ENCODE data around the gene RGMB. TPM values are rescaled to one million over a fixed set of nuclear protein-coding genes. Genes with fewer than 3 reads are reported as not detected.
A peak's percentile ranks its signal among the peaks of the same experiment; 100 is the strongest.
"Not testable (repeated sequence)": the region's sequence is repeated elsewhere in the genome, so short reads cannot be mapped to it uniquely, and the experiment has no call there.

The RGMB gene, protein sequence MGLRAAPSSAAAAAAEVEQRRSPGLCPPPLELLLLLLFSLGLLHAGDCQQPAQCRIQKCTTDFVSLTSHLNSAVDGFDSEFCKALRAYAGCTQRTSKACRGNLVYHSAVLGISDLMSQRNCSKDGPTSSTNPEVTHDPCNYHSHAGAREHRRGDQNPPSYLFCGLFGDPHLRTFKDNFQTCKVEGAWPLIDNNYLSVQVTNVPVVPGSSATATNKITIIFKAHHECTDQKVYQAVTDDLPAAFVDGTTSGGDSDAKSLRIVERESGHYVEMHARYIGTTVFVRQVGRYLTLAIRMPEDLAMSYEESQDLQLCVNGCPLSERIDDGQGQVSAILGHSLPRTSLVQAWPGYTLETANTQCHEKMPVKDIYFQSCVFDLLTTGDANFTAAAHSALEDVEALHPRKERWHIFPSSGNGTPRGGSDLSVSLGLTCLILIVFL
- polyA plus RNA-seq (2013, experiment 1 of 4): 65.2 TPM
- polyA plus RNA-seq (2013, experiment 2 of 4): 64.0 TPM
- 61.3 TPM for polyA plus RNA-seq (2013, experiment 3 of 4)
- polyA plus RNA-seq (2013, experiment 4 of 4): 67.4 TPM

GRCh38 chr5:98773464-98774191 is at the start of gene RGMB:
Gene RGMB, plus strand, starts transcription at chr5:98773663. Its CDS starts 408 bp downstream, at chr5:98774071.
- Histone ChIP-seq H3K27ac (ENCODE audit: insufficient read depth, low read depth, low read length, poor library complexity, severe bottlenecking) (peak within 1 kb of the TSS; percentile 95), H3K27me3 (ENCODE audit: control insufficient read depth, insufficient read depth, low read length, poor library complexity, severe bottlenecking) (no peaks in the 10 kb centered on the region), H3K4me1 (ENCODE audit: control insufficient read depth, insufficient read depth, low read length) (no peaks in the 10 kb centered on the region), H3K9me3 (ENCODE audit: control insufficient read depth, low read length) (no peaks in the 10 kb centered on the region), H3K36me3 (ENCODE audit: control insufficient read depth, insufficient read depth, low read length) (no peaks in the 10 kb centered on the region), H3K4me3 (ENCODE audit: insufficient read depth, low read depth, low read length) (peak within 1 kb of the TSS; percentile 80)
- WGBS, 2 experiments: 0% methylated on average over 84 of the region's 84 CpGs

DNA sequence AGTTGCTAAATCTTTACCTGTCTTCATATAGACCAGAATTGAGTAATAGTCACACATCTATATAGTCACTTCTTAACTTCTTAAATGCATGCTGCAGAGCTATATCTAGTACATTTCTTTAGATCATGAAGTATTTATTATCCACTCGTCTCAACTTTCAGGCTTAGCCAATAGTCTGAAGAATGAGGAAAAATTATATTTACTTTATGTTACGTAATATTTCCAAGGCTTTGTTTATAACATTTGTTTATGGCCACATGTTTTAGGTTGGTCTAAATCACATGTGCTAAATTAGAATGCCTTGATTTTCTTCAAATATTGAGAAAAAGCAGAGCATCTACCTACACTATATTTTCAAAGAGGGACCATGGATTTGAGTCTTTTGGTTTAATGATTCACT is 47.2 kb upstream of the RGMB start:
- no peaks in the 10 kb centered on the region for H3K9me3 ChIP-seq (ENCODE audit: control insufficient read depth, low read length)
- no peaks in the 10 kb centered on the region for H3K27me3 ChIP-seq (ENCODE audit: control insufficient read depth, insufficient read depth, low read length, poor library complexity, severe bottlenecking)
- no peak overlapping the region for H3K27ac ChIP-seq (ENCODE audit: insufficient read depth, low read depth, low read length, poor library complexity, severe bottlenecking)
- no peak overlapping the region for H3K4me3 ChIP-seq (ENCODE audit: insufficient read depth, low read depth, low read length)
- no peaks in the 10 kb centered on the region for H3K36me3 ChIP-seq (ENCODE audit: control insufficient read depth, insufficient read depth, low read length)
- no peaks in the 10 kb centered on the region for H3K4me1 ChIP-seq (ENCODE audit: control insufficient read depth, insufficient read depth, low read length)
- WGBS, 2 experiments: 100% methylated on average over 2 of the region's 2 CpGs; no CpG with 5 or more reads in 1 of the 2 experiments

- Histone ChIP-seq H3K27me3 (ENCODE audit: control insufficient read depth, insufficient read depth, low read length, poor library complexity, severe bottlenecking) (no peaks in the 10 kb centered on the region), H3K4me3 (ENCODE audit: insufficient read depth, low read depth, low read length) (no peak overlapping the region), H3K27ac (ENCODE audit: insufficient read depth, low read depth, low read length, poor library complexity, severe bottlenecking) (no peak overlapping the region), H3K36me3 (ENCODE audit: control insufficient read depth, insufficient read depth, low read length) (no peaks in the 10 kb centered on the region), H3K9me3 (ENCODE audit: control insufficient read depth, low read length) (no peaks in the 10 kb centered on the region), H3K4me1 (ENCODE audit: control insufficient read depth, insufficient read depth, low read length) (no peaks in the 10 kb centered on the region)
- WGBS, 2 experiments: 95 to 97% methylated on average over 3 to 5 of the region's 5 CpGs
Observed at GRCh38 chr5:98727686-98728085, 45.8 kb upstream of the RGMB start.

DNA sequence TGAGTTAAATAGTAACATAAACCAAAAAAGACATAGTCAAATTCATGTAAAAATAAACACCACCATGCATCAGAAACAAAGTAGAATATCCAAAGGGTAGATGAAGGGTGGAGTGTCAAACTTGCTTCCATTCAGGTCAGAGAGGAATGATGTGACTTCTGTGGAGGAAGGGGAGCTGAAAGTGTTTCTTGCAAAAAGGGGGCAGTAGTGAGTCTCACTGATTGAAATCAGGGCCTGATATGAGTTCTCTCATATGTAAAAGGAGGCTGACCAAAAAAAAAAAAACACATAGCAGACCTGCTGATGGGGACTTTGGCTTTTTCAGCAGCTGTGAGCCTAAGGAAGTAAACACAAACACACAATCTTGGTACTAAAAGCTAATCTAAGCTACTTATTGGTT is 38.8 kb upstream of the RGMB start:
- Histone ChIP-seq H3K4me1 (ENCODE audit: control insufficient read depth, insufficient read depth, low read length) (no peaks in the 10 kb centered on the region), H3K4me3 (ENCODE audit: insufficient read depth, low read depth, low read length) (no peak overlapping the region), H3K27ac (ENCODE audit: insufficient read depth, low read depth, low read length, poor library complexity, severe bottlenecking) (no peak overlapping the region), H3K36me3 (ENCODE audit: control insufficient read depth, insufficient read depth, low read length) (no peaks in the 10 kb centered on the region), H3K9me3 (ENCODE audit: control insufficient read depth, low read length) (peaks cover 2% of the 10 kb centered on the region), H3K27me3 (ENCODE audit: control insufficient read depth, insufficient read depth, low read length, poor library complexity, severe bottlenecking) (no peaks in the 10 kb centered on the region)

GRCh38 chr5:98735806-98736507 is 37.5 kb upstream of the RGMB start:
- Histone ChIP-seq H3K36me3 (ENCODE audit: control insufficient read depth, insufficient read depth, low read length) (no peaks in the 10 kb centered on the region), H3K27me3 (ENCODE audit: control insufficient read depth, insufficient read depth, low read length, poor library complexity, severe bottlenecking) (no peaks in the 10 kb centered on the region), H3K9me3 (ENCODE audit: control insufficient read depth, low read length) (peaks cover 2% of the 10 kb centered on the region), H3K4me3 (ENCODE audit: insufficient read depth, low read depth, low read length) (no peak overlapping the region), H3K4me1 (ENCODE audit: control insufficient read depth, insufficient read depth, low read length) (no peaks in the 10 kb centered on the region), H3K27ac (ENCODE audit: insufficient read depth, low read depth, low read length, poor library complexity, severe bottlenecking) (no peak overlapping the region)
- WGBS, 2 experiments: 89 to 100% methylated on average over 1 of the region's 1 CpG

GRCh38 chr5:98736753-98737152 is 36.7 kb upstream of the RGMB start:
- Histone ChIP-seq H3K9me3 (ENCODE audit: control insufficient read depth, low read length) (peaks cover 2% of the 10 kb centered on the region), H3K27ac (ENCODE audit: insufficient read depth, low read depth, low read length, poor library complexity, severe bottlenecking) (no peak overlapping the region), H3K4me3 (ENCODE audit: insufficient read depth, low read depth, low read length) (no peak overlapping the region), H3K36me3 (ENCODE audit: control insufficient read depth, insufficient read depth, low read length) (no peaks in the 10 kb centered on the region), H3K4me1 (ENCODE audit: control insufficient read depth, insufficient read depth, low read length) (no peaks in the 10 kb centered on the region), H3K27me3 (ENCODE audit: control insufficient read depth, insufficient read depth, low read length, poor library complexity, severe bottlenecking) (no peaks in the 10 kb centered on the region)

DNA sequence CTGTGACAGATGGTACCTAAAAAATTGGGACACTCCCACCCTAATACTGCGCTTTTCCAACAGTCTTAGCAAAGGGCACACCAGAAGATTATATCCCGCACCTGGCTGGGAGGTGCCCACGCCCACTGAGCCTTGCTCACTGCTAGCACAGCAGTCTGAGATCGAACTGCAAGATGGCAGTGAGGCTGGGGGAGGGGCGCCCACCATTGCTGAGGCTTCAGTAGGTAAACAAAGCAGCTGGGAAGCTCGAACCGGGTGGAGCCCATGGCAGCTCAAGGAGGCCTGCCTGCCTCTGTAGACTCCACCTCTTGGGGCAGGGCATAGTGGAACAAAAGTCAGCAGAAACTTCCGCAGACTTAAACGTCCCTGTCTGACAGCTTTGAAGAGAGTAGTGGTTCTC is 36.0 kb upstream of the RGMB start:
- 91 to 93% methylated on average over 9 of the region's 9 CpGs for WGBS, 2 experiments

GRCh38 chr5:98738481-98739149 is 34.8 kb upstream of the RGMB start:
- not testable (repeated sequence) for H3K9me3 ChIP-seq (ENCODE audit: control insufficient read depth, low read length); H3K27ac ChIP-seq (ENCODE audit: insufficient read depth, low read depth, low read length, poor library complexity, severe bottlenecking); H3K4me3 ChIP-seq (ENCODE audit: insufficient read depth, low read depth, low read length); H3K4me1 ChIP-seq (ENCODE audit: control insufficient read depth, insufficient read depth, low read length); H3K27me3 ChIP-seq (ENCODE audit: control insufficient read depth, insufficient read depth, low read length, poor library complexity, severe bottlenecking); H3K36me3 ChIP-seq (ENCODE audit: control insufficient read depth, insufficient read depth, low read length)
- WGBS, 2 experiments: 93% methylated on average over 3 to 4 of the region's 4 CpGs

More for the DNA sequence above, 36.0 kb upstream of the RGMB start:
- not testable (repeated sequence) for H3K27ac ChIP-seq (ENCODE audit: insufficient read depth, low read depth, low read length, poor library complexity, severe bottlenecking); H3K27me3 ChIP-seq (ENCODE audit: control insufficient read depth, insufficient read depth, low read length, poor library complexity, severe bottlenecking); H3K4me1 ChIP-seq (ENCODE audit: control insufficient read depth, insufficient read depth, low read length); H3K36me3 ChIP-seq (ENCODE audit: control insufficient read depth, insufficient read depth, low read length); H3K9me3 ChIP-seq (ENCODE audit: control insufficient read depth, low read length); H3K4me3 ChIP-seq (ENCODE audit: insufficient read depth, low read depth, low read length)

DNA sequence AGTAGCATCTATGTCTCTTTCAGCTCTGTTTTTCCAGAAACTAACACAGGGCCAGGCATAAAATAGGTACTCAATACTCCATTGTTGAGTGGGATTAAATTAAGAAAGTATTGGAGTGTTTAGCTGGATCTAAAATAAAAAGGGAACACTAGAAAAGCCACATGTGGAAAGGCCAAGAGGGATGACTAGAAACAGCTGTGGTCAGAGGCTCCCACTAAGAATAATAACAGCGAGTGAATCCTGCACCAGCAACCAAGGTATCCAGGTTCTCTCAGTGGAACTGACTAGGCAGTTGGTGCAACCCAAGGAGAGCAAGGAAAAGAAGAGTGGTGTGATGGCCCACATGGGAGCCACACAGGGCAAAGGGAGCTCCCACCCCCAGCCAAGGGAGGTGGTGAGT is 31.5 kb upstream of the RGMB start:
- H3K36me3 ChIP-seq (ENCODE audit: control insufficient read depth, insufficient read depth, low read length): no peaks in the 10 kb centered on the region
- no peaks in the 10 kb centered on the region for H3K27me3 ChIP-seq (ENCODE audit: control insufficient read depth, insufficient read depth, low read length, poor library complexity, severe bottlenecking)
- H3K4me3 ChIP-seq (ENCODE audit: insufficient read depth, low read depth, low read length): no peak overlapping the region
- peaks cover 5% of the 10 kb centered on the region for H3K4me1 ChIP-seq (ENCODE audit: control insufficient read depth, insufficient read depth, low read length)
- H3K9me3 ChIP-seq (ENCODE audit: control insufficient read depth, low read length): peaks cover under 1% of the 10 kb centered on the region
- 92 to 100% methylated on average over 1 of the region's 1 CpG for WGBS, 2 experiments
- H3K27ac ChIP-seq (ENCODE audit: insufficient read depth, low read depth, low read length, poor library complexity, severe bottlenecking): no peak overlapping the region

Data from ectodermal cell (in vitro differentiated cells).